Measurements from ENCODE around the gene TMEM127.
"Not testable (repeated sequence)": the region's sequence is repeated elsewhere in the genome, so short reads cannot be mapped to it uniquely, and the experiment has no call there.

TMEM127 gene

DNA sequence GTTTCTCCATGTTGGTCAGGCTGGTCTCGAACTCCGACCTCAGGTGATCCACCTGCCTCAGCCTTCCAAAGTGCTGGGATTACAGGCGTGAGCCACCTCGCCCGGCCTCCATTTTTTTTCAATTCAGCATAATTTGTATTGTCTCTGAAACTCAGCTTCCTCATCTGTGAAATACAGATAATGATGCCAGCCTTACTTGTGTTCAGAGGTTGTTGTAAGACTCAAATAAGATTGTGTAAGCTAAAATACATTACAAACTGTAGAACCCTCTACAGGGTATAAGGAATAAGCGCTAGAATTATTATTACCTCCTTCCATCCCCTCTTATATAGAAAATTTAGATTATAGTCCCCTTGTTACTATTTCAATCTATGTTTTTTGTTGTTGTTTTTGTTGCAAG lies 32.4 kb downstream of the TMEM127 start:
- Histone ChIP-seq H3K27me3 (ENCODE audit: control insufficient read depth, insufficient read depth, low read length) (no peaks in the 10 kb centered on the region), H3K4me3 (ENCODE audit: low read length) (no peak overlapping the region), H3K9ac (ENCODE audit: low read length) (no peak overlapping the region), H3K27ac (ENCODE audit: low read depth, low read length) (no peak overlapping the region), H3K4me1 (ENCODE audit: control insufficient read depth, insufficient read depth, low read length) (no peaks in the 10 kb centered on the region), H3K36me3 (ENCODE audit: control insufficient read depth, insufficient read depth, low read length) (no peaks in the 10 kb centered on the region)

DNA sequence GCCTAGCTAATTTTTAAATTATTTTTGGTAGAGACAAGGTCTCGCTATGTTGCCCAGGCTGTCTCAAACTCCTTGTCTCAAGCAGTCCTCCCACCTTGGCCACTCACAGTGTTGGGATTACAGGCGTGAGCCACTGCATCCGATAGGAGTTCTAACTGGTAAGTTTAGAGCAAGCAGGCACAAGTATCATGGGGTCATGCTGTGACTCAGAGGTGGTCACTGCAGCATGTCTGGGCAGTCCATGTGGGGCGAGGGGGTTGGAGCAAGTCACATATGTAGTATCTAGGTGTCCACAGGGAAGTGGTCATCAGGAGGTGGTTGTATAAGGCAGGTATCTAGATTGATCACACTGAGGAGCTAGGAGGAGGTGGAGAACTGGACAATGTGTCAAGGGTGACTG lies 34.5 kb downstream of the TMEM127 start:
- Histone ChIP-seq H3K4me3 (ENCODE audit: low read length) (no peak overlapping the region), H3K9ac (ENCODE audit: low read length) (no peak overlapping the region), H3K27ac (ENCODE audit: low read depth, low read length) (no peak overlapping the region), H3K4me1 (ENCODE audit: control insufficient read depth, insufficient read depth, low read length) (no peaks in the 10 kb centered on the region), H3K27me3 (ENCODE audit: control insufficient read depth, insufficient read depth, low read length) (no peaks in the 10 kb centered on the region), H3K36me3 (ENCODE audit: control insufficient read depth, insufficient read depth, low read length) (no peaks in the 10 kb centered on the region)

DNA sequence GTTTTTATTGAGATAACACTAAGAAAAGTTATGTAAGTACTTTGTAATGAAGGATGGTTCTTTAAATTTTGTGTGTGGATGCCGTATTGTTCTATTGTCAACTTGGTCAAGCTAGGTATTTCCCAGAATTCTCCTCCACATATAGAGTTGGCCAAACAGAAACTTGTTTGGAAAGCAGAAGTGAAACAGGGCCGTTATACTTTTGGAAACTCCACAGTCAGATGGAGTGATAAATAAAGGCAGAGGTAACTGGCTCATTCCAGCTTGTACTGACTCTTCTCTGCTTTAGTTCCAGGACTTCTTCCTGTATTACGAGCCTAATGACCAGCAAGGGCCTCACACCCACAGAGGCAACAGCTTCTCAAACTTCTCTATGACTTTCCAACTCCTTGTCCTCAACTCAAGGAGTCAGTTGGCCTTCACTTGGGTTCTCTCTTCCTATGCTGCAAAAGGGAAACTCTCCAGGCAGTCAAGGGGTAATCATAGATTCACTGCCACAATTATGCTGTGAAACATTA lies 40.7 kb downstream of the TMEM127 start:
- Histone ChIP-seq H3K9ac (ENCODE audit: low read length) (no peak overlapping the region), H3K27me3 (ENCODE audit: control insufficient read depth, insufficient read depth, low read length) (no peaks in the 10 kb centered on the region), H3K36me3 (ENCODE audit: control insufficient read depth, insufficient read depth, low read length) (no peaks in the 10 kb centered on the region), H3K4me1 (ENCODE audit: control insufficient read depth, insufficient read depth, low read length) (no peaks in the 10 kb centered on the region), H3K27ac (ENCODE audit: low read depth, low read length) (no peak overlapping the region), H3K4me3 (ENCODE audit: low read length) (no peak overlapping the region)

DNA sequence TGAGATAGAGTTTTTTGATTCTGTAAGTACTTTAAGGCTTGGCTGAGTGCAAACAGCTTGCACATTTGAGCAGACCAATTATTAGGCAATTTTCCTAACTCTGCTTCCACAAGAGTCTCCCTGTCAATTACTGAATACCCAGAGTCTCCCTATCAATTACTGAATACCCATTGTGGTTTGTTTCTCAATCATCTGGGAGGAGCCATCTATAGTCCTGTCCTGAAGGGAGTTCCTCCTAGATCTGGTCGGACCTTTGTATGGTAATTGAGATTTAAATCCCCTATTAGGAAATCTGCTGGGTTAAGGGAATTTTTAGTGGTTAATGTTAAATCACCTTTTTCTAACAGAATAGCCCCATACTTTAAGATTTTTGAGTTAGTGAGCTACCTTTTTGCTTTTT lies 44.7 kb downstream of the TMEM127 start:
- not testable (repeated sequence) for H3K27me3 ChIP-seq (ENCODE audit: control insufficient read depth, insufficient read depth, low read length); H3K36me3 ChIP-seq (ENCODE audit: control insufficient read depth, insufficient read depth, low read length); H3K9ac ChIP-seq (ENCODE audit: low read length); H3K27ac ChIP-seq (ENCODE audit: low read depth, low read length); H3K4me3 ChIP-seq (ENCODE audit: low read length); H3K4me1 ChIP-seq (ENCODE audit: control insufficient read depth, insufficient read depth, low read length)

DNA sequence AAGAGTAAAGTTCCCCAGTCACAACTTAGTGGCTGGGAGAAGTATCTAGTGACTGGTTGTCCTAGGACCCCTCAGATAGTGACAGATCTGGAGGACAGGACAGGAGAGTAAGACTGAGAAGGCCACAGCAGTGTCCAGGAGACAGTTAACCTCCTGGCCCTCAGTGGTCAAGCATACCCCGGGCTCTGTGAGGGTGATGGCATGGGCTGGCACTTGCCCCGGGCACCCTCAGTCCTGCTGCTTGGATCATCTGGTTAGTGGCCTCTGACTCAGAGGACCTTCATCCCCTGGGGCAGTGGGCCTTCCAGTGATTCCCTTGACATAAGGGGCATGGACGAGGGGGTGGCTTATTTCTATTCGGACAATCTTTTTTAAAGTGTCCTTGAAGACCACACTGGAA lies 45.8 kb downstream of the TMEM127 start:
- H3K9ac ChIP-seq (ENCODE audit: low read length); H3K4me1 ChIP-seq (ENCODE audit: control insufficient read depth, insufficient read depth, low read length); H3K36me3 ChIP-seq (ENCODE audit: control insufficient read depth, insufficient read depth, low read length); H3K4me3 ChIP-seq (ENCODE audit: low read length); H3K27ac ChIP-seq (ENCODE audit: low read depth, low read length); H3K27me3 ChIP-seq (ENCODE audit: control insufficient read depth, insufficient read depth, low read length): not testable (repeated sequence)

DNA sequence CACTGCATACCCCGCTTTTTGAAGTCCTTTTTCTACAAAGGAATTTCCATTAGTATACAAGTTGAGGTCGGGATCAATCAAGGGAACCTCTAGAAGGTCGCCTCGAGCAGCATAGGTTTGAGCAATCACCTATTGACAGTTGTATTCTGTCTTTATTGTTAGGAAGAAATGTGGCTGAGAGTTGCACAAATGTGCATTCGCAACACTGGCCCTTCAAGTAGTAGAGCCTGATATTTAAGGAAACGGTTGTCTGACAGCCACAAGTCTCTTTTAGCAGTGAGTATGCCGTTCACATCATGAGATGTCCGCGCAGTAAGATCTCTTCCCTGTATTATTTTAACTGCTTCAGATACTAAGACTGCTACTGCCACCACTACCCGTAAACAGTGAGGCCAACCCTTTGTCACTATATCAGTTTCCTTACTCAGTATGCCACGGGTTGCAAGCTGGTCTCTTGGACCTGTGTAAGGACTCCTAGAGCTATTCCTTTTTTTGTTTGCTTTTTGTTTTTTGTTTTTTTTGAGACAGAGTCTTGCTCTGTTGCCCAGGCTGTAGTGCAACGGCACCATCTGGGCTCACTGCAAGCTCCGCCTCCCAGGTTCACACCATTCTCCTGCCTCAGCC lies 47.2 kb downstream of the TMEM127 start:
- Histone ChIP-seq H3K9ac (ENCODE audit: low read length) (no peak overlapping the region), H3K27me3 (ENCODE audit: control insufficient read depth, insufficient read depth, low read length) (no peaks in the 10 kb centered on the region), H3K4me3 (ENCODE audit: low read length) (no peak overlapping the region), H3K36me3 (ENCODE audit: control insufficient read depth, insufficient read depth, low read length) (no peaks in the 10 kb centered on the region), H3K27ac (ENCODE audit: low read depth, low read length) (no peak overlapping the region), H3K4me1 (ENCODE audit: control insufficient read depth, insufficient read depth, low read length) (no peaks in the 10 kb centered on the region)

DNA sequence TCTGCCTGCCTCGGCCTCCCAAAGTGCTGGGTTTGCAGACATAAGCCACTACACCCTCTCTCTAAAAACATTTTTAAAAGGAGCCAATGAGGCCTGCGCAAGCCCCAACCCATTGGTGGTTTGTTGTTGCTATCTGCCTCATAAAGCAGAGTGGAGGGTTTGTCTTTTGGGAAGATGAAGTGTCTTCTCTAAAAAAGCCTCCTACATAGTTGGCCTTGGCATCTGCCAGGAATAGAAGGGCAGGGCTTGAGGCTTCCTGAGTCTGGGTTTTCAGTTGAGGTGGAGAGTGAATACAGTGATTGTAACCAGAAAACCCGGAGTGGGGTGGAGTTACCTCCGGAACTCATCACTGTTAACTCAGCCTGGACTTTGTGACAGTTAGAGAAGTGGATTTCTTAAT lies 51.2 kb downstream of the TMEM127 start:
- Histone ChIP-seq H3K9ac (ENCODE audit: low read length) (no peak overlapping the region), H3K27ac (ENCODE audit: low read depth, low read length) (no peak overlapping the region), H3K4me1 (ENCODE audit: control insufficient read depth, insufficient read depth, low read length) (peaks cover under 1% of the 10 kb centered on the region), H3K4me3 (ENCODE audit: low read length) (no peak overlapping the region), H3K27me3 (ENCODE audit: control insufficient read depth, insufficient read depth, low read length) (no peaks in the 10 kb centered on the region), H3K36me3 (ENCODE audit: control insufficient read depth, insufficient read depth, low read length) (no peaks in the 10 kb centered on the region)

DNA sequence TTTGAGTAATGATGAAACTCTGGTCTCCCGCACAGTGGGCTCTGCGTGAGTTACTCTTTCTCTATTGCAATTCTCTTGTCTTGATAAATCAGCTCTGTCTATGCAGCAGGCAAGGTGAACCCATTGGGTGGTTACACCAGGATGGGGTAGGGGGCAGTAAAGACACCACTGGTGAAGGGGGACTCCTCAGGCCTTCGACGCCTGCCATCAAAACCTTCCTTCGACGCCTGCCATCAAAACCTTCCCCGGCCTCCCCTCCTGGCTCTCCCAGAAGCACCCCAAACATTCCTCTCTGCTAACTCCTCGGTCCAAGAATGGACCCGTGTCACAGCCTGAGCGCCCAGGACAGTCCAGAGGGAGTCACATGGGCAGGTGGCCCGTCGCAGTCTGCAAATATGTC lies 52.4 kb downstream of the TMEM127 start:
- Histone ChIP-seq H3K9ac (ENCODE audit: low read length) (no peak overlapping the region), H3K27ac (ENCODE audit: low read depth, low read length) (no peak overlapping the region), H3K36me3 (ENCODE audit: control insufficient read depth, insufficient read depth, low read length) (no peaks in the 10 kb centered on the region), H3K27me3 (ENCODE audit: control insufficient read depth, insufficient read depth, low read length) (no peaks in the 10 kb centered on the region), H3K4me1 (ENCODE audit: control insufficient read depth, insufficient read depth, low read length) (peaks cover 5% of the 10 kb centered on the region), H3K4me3 (ENCODE audit: low read length) (no peak overlapping the region)

DNA sequence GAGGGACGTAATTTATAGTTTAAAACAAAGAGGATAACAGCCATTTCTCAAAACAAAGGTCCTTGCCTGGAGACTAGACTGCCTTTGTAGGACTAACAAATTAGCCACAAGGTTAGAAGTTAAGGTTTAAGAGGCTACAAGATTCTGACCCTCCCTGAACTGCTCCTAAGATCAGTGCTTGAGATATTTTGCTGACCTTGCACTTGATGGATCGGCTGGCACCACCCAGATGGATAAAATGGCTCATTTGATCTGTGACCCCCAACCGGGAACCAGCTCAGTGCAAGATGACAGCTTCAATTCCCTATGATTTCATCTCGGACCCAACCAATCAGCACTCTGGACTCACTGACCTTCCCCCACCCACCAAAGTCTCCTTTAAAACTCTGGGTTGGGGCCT lies 53.5 kb downstream of the TMEM127 start:
- Histone ChIP-seq H3K4me3 (ENCODE audit: low read length) (no peak overlapping the region), H3K27me3 (ENCODE audit: control insufficient read depth, insufficient read depth, low read length) (no peaks in the 10 kb centered on the region), H3K4me1 (ENCODE audit: control insufficient read depth, insufficient read depth, low read length) (peaks cover 9% of the 10 kb centered on the region), H3K27ac (ENCODE audit: low read depth, low read length) (no peak overlapping the region), H3K9ac (ENCODE audit: low read length) (no peak overlapping the region), H3K36me3 (ENCODE audit: control insufficient read depth, insufficient read depth, low read length) (no peaks in the 10 kb centered on the region)

DNA sequence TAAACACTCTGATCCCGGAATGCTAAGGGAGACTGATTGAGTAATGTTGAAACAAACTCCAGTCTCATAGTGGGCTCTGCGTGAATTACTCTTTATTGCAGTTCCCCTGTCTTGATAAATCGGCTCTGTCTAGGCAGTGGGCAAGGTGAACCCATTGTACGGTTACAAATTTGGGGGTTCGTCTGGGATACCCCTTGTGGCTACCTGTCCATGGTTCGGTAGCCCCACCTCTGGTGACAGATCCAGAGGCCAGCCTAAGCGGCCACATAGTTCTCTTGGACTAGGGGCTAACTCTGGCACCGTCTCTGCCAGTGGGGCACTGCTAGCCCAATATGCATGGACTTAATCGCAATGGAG lies 56.1 kb downstream of the TMEM127 start:
- Histone ChIP-seq H3K27ac (ENCODE audit: low read depth, low read length) (no peak overlapping the region), H3K9ac (ENCODE audit: low read length) (no peak overlapping the region), H3K36me3 (ENCODE audit: control insufficient read depth, insufficient read depth, low read length) (no peaks in the 10 kb centered on the region), H3K27me3 (ENCODE audit: control insufficient read depth, insufficient read depth, low read length) (no peaks in the 10 kb centered on the region), H3K4me3 (ENCODE audit: low read length) (peak overlapping the region; percentile 94), H3K4me1 (ENCODE audit: control insufficient read depth, insufficient read depth, low read length) (peaks cover 29% of the 10 kb centered on the region)

DNA sequence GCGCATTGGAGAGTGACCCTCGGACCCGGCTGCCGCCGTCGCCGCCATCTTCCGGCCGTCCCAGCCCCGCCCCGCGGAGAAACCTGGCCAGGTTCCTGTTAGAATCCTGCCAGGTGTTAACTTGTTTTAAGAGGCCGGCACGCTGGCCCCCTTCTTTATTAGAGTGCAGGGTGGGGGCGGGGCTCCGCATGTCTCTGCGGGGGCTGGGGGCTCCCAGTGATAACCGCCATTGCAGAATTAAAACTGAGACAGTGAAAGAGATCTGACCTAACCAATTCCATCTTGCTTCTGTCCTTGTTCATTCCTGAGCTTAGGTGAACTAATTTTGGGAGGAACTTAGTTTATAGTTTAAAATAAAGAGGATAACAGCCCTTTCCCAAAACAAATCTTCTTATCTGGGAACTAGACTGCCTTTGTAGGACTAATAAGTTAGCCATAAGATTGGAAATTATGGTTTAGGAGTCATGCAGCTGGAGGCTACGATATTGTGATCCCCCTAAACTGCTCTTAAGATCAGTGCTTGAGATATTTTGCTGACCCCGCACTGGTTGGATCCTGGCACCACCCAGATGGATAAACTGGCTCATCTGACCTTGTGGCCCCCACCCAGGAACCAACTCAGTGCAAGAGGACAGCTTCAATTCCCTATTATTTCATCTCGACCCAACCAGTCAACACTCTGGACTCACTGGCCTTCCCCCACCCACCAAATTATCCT lies 56.6 kb downstream of the TMEM127 start:
- H3K27me3 ChIP-seq (ENCODE audit: control insufficient read depth, insufficient read depth, low read length) = no peaks in the 10 kb centered on the region
- peak overlapping the region; percentile 94 for H3K4me3 ChIP-seq (ENCODE audit: low read length)
- H3K9ac ChIP-seq (ENCODE audit: low read length) = no peak overlapping the region
- H3K36me3 ChIP-seq (ENCODE audit: control insufficient read depth, insufficient read depth, low read length) = no peaks in the 10 kb centered on the region
- peak overlapping the region; percentile 95 for H3K27ac ChIP-seq (ENCODE audit: low read depth, low read length)
- H3K4me1 ChIP-seq (ENCODE audit: control insufficient read depth, insufficient read depth, low read length) = peaks cover 31% of the 10 kb centered on the region

DNA sequence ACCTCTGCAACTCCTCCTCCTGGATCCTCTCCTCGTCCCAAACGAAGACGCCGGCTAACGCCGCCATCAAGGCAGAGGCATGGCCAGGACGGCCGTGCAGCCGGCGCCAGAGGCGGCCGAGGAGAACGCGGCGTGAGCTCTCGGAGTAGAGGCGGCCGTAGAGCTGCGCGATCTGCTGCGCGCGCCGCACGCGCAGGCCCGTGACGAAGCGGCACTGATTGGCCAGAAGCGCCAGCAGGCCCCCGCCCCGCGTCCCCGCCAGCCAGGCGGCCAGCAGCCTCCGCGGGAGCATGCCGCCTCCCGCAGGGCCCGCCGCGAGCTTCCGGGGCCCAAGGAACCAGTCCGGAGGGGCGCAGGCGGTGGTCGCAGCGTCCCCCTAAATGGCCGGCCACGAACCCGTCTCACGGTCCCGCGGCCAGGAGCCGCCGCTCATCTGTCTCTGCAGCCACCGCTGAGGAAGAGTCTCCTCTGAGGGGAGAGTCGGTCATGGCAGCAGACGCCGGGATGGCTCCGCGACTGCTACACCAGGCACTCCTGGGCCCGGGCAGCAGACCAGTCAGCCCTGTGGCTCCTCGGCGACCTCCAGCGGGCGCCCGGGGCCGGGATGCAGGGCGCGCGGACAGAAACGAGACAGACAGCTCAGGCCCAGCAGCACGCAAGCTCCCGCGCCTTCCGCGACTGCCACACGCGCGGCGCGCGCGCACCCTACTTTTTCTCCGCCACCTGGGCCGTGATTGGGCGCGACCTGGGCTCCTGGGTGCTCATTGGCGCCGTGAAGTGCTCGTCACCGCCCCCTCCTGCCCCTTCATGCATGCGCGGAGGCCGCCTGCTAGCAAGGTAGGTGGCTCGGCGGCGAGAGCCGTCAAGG lies 57.4 kb downstream of the TMEM127 start, which contains the start of gene STARD7:
TSS of gene STARD7 (minus strand) at position 685 of the 868 bp plus-strand sequence. CDS start at position 292, 393 bp downstream.
- H3K27me3 ChIP-seq (ENCODE audit: control insufficient read depth, insufficient read depth, low read length) = no peaks in the 10 kb centered on the region
- H3K27ac ChIP-seq (ENCODE audit: low read depth, low read length) = peak within 1 kb of the TSS; percentile 95
- H3K4me1 ChIP-seq (ENCODE audit: control insufficient read depth, insufficient read depth, low read length) = peaks cover 32% of the 10 kb centered on the region
- H3K36me3 ChIP-seq (ENCODE audit: control insufficient read depth, insufficient read depth, low read length) = no peaks in the 10 kb centered on the region
- peak within 1 kb of the TSS; percentile 94 for H3K4me3 ChIP-seq (ENCODE audit: low read length)
- H3K9ac ChIP-seq (ENCODE audit: low read length) = peak within 1 kb of the TSS; percentile 94

Data from rectal smooth muscle tissue (tissue), 1 donor.